ENCODE measurements around the gene RRP8.

RRP8 gene

DNA sequence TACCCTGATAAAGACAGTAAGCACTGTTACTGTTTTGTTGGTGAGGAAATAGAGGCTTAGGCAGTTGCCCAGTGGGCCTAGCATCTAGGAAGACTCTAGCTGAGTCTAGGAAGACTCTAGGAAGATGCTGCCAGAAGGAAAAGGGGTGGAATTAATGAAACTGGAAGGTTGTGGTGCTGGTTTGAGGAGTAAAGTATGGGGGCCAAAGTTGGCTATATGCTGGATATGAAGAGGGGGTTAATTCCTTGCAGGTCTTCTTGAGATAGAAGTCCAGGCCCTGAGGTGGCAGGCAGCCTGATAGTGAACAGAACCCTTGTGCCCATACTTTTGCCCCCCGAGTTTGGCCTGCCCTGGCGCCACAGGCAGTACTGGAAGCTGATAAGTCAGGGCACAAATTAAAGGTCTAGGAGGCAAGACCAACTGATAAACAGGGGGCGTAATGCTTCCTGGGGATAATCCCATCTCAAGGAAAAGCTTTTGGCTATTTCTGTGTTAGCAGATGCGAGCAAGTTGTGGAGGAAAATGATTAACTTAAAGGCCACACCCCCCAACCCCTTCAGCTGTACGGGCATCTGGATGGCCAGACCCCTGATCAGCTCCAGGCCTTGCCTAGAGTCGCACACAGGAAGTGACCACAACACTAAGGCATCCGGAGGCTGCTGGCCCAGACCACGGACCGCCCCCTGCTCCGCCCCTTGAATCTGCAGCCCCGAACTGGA lies 3.2 kb upstream of the RRP8 start:
- peak overlapping the region; percentile 96 for H3K4me3 ChIP-seq (ENCODE audit: low read depth, low read length)
- TF ChIP-seq, protein P1, sequence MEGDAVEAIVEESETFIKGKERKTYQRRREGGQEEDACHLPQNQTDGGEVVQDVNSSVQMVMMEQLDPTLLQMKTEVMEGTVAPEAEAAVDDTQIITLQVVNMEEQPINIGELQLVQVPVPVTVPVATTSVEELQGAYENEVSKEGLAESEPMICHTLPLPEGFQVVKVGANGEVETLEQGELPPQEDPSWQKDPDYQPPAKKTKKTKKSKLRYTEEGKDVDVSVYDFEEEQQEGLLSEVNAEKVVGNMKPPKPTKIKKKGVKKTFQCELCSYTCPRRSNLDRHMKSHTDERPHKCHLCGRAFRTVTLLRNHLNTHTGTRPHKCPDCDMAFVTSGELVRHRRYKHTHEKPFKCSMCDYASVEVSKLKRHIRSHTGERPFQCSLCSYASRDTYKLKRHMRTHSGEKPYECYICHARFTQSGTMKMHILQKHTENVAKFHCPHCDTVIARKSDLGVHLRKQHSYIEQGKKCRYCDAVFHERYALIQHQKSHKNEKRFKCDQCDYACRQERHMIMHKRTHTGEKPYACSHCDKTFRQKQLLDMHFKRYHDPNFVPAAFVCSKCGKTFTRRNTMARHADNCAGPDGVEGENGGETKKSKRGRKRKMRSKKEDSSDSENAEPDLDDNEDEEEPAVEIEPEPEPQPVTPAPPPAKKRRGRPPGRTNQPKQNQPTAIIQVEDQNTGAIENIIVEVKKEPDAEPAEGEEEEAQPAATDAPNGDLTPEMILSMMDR (IDR thresholded peaks at IDR 0.05; ENCODE audit: low read depth, low read length) = no peak

DNA sequence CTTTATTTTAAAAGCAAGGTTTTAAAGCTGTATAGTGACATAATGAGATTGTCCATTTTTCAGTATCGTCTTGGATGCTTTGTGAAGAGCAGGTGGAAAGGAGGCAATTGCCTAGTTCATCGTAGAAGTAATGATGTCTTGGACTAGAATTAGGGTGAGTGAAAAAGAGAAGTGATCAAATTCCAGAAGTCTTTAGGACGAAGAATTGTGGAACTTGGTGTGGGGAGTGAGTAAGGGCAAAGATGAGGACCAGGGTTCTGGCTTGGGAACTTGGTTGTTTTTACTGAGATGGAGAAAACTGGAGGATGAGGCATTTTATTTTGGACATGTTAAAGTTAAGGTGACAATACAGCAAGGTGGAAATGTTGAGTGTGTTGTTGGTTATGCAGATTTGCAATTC lies 1.4 kb upstream of the RRP8 start:
- H3K4me3 ChIP-seq (ENCODE audit: low read depth, low read length) = peak overlapping the region; percentile 96
- TF ChIP-seq, protein P1 (IDR thresholded peaks at IDR 0.05; ENCODE audit: low read depth, low read length) = no peak

DNA sequence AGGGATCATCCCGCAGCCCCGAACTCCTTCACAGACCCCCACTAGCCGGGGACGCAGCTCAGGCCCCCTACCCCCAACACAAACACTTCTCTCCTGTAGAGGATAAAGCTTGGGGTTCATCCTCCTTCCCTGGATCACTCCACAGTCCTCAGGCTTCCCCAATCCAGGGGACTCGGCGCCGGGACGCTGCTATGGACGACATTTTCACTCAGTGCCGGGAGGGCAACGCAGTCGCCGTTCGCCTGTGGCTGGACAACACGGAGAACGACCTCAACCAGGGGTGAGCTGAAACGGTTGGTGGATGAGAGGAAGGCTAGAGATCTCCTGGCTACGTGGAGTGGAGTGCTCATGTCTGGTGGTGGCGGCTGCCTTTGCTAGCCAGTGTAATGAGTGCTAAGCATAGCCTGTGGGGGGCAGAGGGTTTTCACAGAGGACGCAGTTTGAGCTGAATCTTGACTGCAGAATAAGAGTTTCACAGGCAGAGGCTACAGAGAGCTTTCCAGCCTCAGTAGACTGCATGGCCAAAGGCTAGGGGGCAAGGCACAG lies 738 bp upstream of the RRP8 start:
- TF ChIP-seq, protein P1 (IDR thresholded peaks at IDR 0.05; ENCODE audit: low read depth, low read length) = no peak

GRCh38 chr11:6602096-6602940 lies 1.1 kb downstream of the RRP8 start:
- peak overlapping the region; percentile 96 for H3K4me3 ChIP-seq (ENCODE audit: low read depth, low read length)
- TF ChIP-seq, protein P1 (IDR thresholded peaks at IDR 0.05; ENCODE audit: low read depth, low read length) = no peak

More for the DNA sequence above, 738 bp upstream of the RRP8 start:
- H3K4me3 ChIP-seq (ENCODE audit: low read depth, low read length) = peak overlapping the region; percentile 96

- no peak overlapping the region for H3K4me3 ChIP-seq (ENCODE audit: low read depth, low read length)
Observed at GRCh38 chr11:6601041-6601461, 2.4 kb downstream of the RRP8 start.

DNA sequence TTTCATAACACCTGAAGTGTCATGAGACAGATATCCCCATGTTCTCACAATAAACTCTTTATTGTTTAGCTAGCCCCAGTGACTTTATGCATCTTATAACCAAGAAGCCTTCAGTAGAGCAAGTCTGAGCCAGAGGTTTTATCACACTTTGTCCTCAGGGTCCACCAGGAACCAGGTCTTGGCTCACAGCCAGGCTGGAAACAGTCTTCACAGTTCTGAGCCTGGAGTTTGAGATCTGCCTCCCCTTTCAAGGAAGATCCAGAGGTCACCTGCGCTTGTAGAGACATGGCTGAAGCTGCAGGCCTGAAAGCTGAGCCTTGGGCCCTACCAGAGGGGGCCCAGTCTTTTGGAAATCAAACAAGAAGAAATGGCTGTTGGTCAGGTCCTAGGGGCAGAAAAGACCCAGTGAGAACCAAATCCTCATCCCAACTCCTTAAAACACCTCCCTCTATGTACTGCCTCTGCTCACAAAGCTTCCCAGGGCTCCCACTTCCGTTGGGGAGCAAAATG lies 3.5 kb downstream of the RRP8 start:
- TF ChIP-seq, protein P1 (IDR thresholded peaks at IDR 0.05; ENCODE audit: low read depth, low read length) = no peak

More at GRCh38 chr11:6601041-6601461, 2.4 kb downstream of the RRP8 start:
- TF ChIP-seq, protein P1 (IDR thresholded peaks at IDR 0.05; ENCODE audit: low read depth, low read length) = no peak

More for the DNA sequence above, 3.5 kb downstream of the RRP8 start:
- no peak overlapping the region for H3K4me3 ChIP-seq (ENCODE audit: low read depth, low read length)
